IPS DF 6.9 (cell line): ENCODE measurements around the gene ARHGEF40.

Source experiments
- DNase-seq: peaks from one replicate; pipeline ENCODE4 v3.0.0-alpha.2; 2013; ENCODE audit warnings: low read depth, low spot score
- H3K27ac ChIP-seq: one replicate; pipeline ENCODE4 v1.5.1; 2013; ENCODE audit warnings: low read length, control low read depth
- H3K27me3 ChIP-seq: 2 replicates; pipeline ENCODE4 v1.6.1; 2013; ENCODE audit warnings: mild to moderate bottlenecking, low read length; ENCODE audit not compliant: control insufficient read depth, insufficient read depth
- H3K36me3 ChIP-seq: 2 replicates; pipeline ENCODE4 v1.6.1; 2013; ENCODE audit warnings: low read length; ENCODE audit not compliant: control insufficient read depth, insufficient read depth
- H3K4me1 ChIP-seq: 2 replicates; pipeline ENCODE4 v1.6.1; 2013; ENCODE audit warnings: low read length; ENCODE audit not compliant: control insufficient read depth, insufficient read depth
- H3K4me3 ChIP-seq: 2 replicates; pipeline ENCODE4 v1.5.1; 2013; ENCODE audit warnings: mild to moderate bottlenecking, low read length
- H3K9me3 ChIP-seq: 2 replicates; pipeline ENCODE4 v1.6.1; 2013; ENCODE audit warnings: low read length, inconsistent platforms; ENCODE audit not compliant: control insufficient read depth, insufficient read depth
- WGBS: extraction: QIAGEN DNeasy Blood & Tissue Kit; methylation state at CpG from one replicate; pipeline ENCODE4 v1.1.7; 2013; ENCODE audit warnings: mixed read lengths, missing lambda C conversion rate; ENCODE audit not compliant: insufficient read length, insufficient coverage; 5-methylcytosine and 5-hydroxymethylcytosine counted together

Gene ARHGEF40

DNA sequence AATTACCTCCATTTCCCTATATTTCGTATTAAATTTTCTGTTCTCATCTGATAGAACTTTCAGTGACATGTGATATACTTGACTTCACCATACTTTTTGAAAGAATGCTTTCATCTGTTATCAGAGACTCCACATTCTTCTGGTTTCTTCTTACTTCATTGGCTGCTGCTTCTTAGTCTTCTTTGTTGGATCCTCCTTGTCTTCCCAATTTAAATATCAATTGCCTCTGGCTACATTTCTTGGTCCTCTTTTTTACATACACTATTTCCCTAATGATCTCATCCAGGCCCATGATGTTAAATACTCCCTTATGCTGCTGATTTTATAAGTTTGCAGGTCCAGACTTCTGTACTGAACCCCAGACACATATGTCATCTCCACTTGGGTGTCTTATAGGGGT, 63.8 kb downstream of the ARHGEF40 start:
- no peaks in the 10 kb centered on the region for H3K27me3 ChIP-seq
- 100% methylated on average over 1 of the region's 1 CpG for WGBS
- DNase-seq, result no peak

DNA sequence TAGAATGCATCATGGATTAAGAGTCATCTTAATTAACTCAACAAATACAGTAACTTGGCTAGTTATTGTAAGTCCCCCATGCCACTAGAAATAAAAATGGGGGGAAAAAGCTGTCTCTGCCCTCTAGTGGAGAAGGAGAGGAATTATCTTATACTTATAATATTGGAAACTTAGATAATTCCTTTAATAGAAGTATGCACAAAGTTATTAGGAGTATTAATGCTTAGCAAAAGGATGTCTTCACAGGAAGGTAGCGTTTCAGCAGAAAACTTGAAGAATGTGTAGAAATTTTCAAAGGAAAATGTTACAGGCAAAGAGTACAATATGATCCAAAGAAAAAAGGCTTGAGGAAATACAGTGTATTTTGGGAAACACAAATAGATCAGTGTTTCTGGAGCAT, 65.9 kb downstream of the ARHGEF40 start:
- Histone ChIP-seq H3K27me3 (no peaks in the 10 kb centered on the region), H3K9me3 (no peaks in the 10 kb centered on the region), H3K27ac (no peak overlapping the region), H3K4me1 (no peaks in the 10 kb centered on the region), H3K36me3 (no peaks in the 10 kb centered on the region), H3K4me3 (no peak overlapping the region)
- no CpG with 5 or more reads among the region's 1 CpG for WGBS
- DNase-seq, result no peak

More for the DNA sequence above, 63.8 kb downstream of the ARHGEF40 start:
- Histone ChIP-seq H3K4me3 (no peak overlapping the region), H3K27ac (no peak overlapping the region), H3K36me3 (no peaks in the 10 kb centered on the region), H3K9me3 (no peaks in the 10 kb centered on the region), H3K4me1 (no peaks in the 10 kb centered on the region)
